Measurements from ENCODE around the gene FLNB. TPM values are rescaled to one million over a fixed set of nuclear protein-coding genes. Genes with fewer than 3 reads are reported as not detected.

FLNB gene
- total RNA-seq, 4 donors from 2014 or later: 282 to 707 (median 563) TPM

DNA sequence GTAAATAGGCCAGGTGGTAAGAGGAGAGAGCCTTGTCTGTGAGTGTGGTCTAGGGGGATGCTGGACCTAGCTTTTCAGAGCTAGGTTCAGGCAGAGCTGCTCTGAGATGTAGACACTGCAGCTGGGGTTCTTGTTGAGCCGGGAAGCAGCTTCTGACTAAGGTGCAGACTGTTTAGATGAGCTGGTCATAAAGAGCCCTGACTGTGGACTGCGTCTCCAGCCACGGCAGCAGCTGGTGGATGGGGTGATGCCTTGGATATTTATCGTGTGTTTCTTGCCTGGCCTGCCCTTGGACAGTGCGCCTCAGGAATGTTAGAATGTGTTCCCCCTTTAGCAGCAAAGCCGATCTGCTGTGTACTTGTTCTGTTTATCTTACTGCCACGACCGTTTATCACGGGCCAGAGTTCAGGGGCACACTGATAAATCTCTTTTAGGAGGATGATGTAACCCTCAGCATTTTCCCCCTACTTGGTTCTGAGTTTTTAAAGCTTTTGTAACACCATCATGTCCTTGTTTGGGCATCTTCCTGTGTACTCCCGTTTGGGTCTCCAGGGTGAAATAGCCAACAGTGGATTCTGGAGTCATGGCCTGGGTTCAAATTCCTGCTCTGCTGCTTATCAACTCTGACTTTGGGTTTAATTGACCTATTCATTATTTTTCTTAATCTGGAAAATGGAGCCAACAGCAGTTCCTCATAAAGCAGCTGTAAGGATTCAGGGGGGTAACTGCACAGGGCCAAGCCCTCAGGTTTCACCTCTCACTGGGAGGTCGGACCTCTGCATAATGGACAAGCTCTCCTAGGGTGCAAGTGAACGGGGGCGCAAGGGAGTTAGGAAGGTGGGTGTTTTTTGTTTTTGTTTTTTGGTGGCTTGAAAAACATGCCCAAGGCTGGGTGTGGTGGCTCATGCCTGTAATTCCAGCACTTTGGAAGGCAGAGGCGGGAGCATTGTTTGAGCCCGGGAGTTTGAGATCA lies 51.4 kb downstream of the FLNB start:
- Histone ChIP-seq H3K4me1 (peaks cover 32 to 82% (median 55%) of the 10 kb centered on the region in 4 donors), H3K36me3 (no peaks in the 10 kb centered on the region), H3K9me3 (no peaks in the 10 kb centered on the region), H3K4me3 (no peak overlapping the region), H3K27me3 (no peaks in the 10 kb centered on the region), H3K27ac (peak overlapping the region; percentile 82)
- DNase-seq: peak; percentile 64
- intact Hi-C loops (cut with DNase I; ENCODE audit: low total_unique reads) (loop anchor here (10.0 kb wide), 2 partner anchors 45 to 1735 kb away; no protein-coding TSS in a partner anchor), in situ Hi-C loops (cut with MboI; ENCODE audit: low pct_ligation_motif_present in 1 of 4, low pct_unique_long_range_greater_than_20kb in 1 of 4, low sequenced_read_pairs in 3 of 4) (no loop called here)
- TF ChIP-seq POLR2A (IDR thresholded peaks at IDR 0.05) (peak; percentile 51), POLR2AphosphoS5 (IDR thresholded peaks at IDR 0.05) (peak; percentile 84 to 92 (median 92)), EP300 (IDR thresholded peaks at IDR 0.05; ENCODE audit: low read depth) (peak; percentile 93)
- TF ChIP-seq, protein P1, sequence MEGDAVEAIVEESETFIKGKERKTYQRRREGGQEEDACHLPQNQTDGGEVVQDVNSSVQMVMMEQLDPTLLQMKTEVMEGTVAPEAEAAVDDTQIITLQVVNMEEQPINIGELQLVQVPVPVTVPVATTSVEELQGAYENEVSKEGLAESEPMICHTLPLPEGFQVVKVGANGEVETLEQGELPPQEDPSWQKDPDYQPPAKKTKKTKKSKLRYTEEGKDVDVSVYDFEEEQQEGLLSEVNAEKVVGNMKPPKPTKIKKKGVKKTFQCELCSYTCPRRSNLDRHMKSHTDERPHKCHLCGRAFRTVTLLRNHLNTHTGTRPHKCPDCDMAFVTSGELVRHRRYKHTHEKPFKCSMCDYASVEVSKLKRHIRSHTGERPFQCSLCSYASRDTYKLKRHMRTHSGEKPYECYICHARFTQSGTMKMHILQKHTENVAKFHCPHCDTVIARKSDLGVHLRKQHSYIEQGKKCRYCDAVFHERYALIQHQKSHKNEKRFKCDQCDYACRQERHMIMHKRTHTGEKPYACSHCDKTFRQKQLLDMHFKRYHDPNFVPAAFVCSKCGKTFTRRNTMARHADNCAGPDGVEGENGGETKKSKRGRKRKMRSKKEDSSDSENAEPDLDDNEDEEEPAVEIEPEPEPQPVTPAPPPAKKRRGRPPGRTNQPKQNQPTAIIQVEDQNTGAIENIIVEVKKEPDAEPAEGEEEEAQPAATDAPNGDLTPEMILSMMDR (IDR thresholded peaks at IDR 0.05): no peak
- WGBS, 2 donors (ENCODE audit: low coverage in 1 of 2): 53 to 55% methylated on average over 6 to 15 of the region's 15 CpGs

DNA sequence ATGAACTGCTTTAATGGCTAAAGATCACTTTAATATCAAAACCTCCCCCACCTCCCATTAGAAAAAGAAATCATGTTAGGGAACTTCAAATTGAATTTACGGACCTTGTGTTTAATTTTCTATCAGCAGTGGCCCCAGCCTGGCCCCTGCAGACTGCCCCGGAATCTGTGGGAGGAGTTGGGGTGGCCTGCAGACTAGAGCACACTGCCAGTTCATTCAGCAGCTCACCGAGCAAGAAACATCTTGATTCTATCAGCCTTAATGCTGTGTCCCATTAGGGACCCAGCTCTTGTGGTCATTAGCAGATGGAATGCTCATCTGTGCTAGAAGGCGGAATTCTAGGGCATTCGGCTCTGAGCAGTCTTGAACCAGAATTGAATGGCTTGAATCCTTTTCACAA lies 54.2 kb downstream of the FLNB start:
- in situ Hi-C loops (cut with MboI; ENCODE audit: low pct_ligation_motif_present in 1 of 4, low pct_unique_long_range_greater_than_20kb in 1 of 4, low sequenced_read_pairs in 3 of 4): no loop called here
- WGBS, 2 donors (ENCODE audit: low coverage in 1 of 2): 55 to 60% methylated on average over 3 to 5 of the region's 5 CpGs
- intact Hi-C loops (cut with DNase I; ENCODE audit: low total_unique reads): loop anchor here (10.0 kb wide), 1 partner anchor 48 kb away; no protein-coding TSS in a partner anchor

DNA sequence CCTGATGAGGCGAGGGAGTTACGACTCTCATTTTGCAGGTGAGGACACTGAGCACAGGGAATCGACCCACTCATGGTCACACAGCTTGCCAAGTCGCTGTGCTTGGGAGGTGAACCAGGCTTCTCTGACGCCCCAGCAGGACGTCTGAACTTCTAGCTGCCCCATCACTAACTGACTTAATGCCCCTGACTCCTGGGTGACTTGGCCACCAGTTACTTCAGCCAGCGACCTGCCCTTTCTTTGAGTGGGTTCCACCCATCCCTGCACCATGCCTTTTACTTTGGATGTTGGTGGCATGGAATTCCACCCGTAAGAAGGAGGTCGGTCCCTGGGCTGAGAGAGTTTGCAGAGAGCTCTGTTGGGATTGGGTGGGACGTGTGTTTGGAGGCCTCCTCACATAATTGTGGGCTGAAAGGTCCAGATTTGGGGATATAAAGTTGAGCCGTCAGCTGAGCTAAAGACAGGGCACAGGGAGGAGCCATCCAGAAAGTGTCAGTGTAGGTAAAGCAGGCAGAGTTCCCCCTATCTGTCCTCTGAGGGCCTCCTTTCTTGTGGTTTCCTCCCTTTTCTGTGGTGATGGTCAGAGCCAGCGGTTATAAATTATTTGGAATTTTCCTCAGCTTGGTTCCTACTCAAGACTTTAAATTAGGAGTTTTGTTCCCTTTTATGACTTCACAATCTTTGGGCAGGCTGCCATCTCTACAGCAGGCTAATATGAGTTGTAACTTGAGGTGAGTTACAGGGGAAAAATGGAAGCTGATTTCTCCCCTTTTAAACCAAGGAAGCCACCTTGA lies 55.0 kb downstream of the FLNB start:
- in situ Hi-C loops (cut with MboI; ENCODE audit: low pct_ligation_motif_present in 1 of 4, low pct_unique_long_range_greater_than_20kb in 1 of 4, low sequenced_read_pairs in 3 of 4): no loop called here
- WGBS, 2 donors (ENCODE audit: low coverage in 1 of 2): 63 to 74% methylated on average over 3 to 12 of the region's 12 CpGs

More for the DNA sequence above, 54.2 kb downstream of the FLNB start:
- no peak for DNase-seq
- TF ChIP-seq, protein P1 (IDR thresholded peaks at IDR 0.05): no peak
- TF ChIP-seq POLR2AphosphoS5 (IDR thresholded peaks at IDR 0.05): peak in 1 of 3 donors; percentile 55
- peak overlapping the region; percentile 82 for H3K27ac ChIP-seq
- no peaks in the 10 kb centered on the region for H3K9me3 ChIP-seq
- no peaks in the 10 kb centered on the region for H3K27me3 ChIP-seq
- no peak overlapping the region for H3K4me3 ChIP-seq
- no peaks in the 10 kb centered on the region for H3K36me3 ChIP-seq
- peaks cover 37 to 90% (median 67%) of the 10 kb centered on the region in 4 donors for H3K4me1 ChIP-seq

More for the DNA sequence above, 55.0 kb downstream of the FLNB start:
- Histone ChIP-seq H3K27me3 (no peaks in the 10 kb centered on the region), H3K9me3 (no peaks in the 10 kb centered on the region), H3K4me3 (no peak overlapping the region), H3K4me1 (peaks cover 37 to 89% (median 70%) of the 10 kb centered on the region in 4 donors), H3K27ac (peak overlapping the region; percentile 82), H3K36me3 (no peaks in the 10 kb centered on the region)
- intact Hi-C loops (cut with DNase I; ENCODE audit: low total_unique reads): loop anchor here (10.0 kb wide), 1 partner anchor 48 kb away; no protein-coding TSS in a partner anchor
- TF ChIP-seq POLR2AphosphoS5 (IDR thresholded peaks at IDR 0.05) (no peak), EP300 (IDR thresholded peaks at IDR 0.05; ENCODE audit: low read depth) (no peak), POLR2A (IDR thresholded peaks at IDR 0.05) (no peak)
- TF ChIP-seq, protein P1 (IDR thresholded peaks at IDR 0.05): no peak
- DNase-seq: peak; percentile 60
